Adrenal gland (tissue), 5 donors: ENCODE data around the gene CA5A.

Source experiments
- POLR2A ChIP-seq, 2 donors: fragments of 450-650 bp; IDR thresholded peaks; one replicate each; pipeline ENCODE4 v1.6.1; 2017; ENCODE audit warnings: antibody characterized with exemption in 2 of 2, mild to moderate bottlenecking in 2 of 2, moderate library complexity in 1 of 2
- TF ChIP-seq, protein P1 (sequence below), 6 experiments: fragments of 450-650 bp in 4 of 6; fragments of 200-600 bp in 2 of 6; sonication (generic) in 1 of 6; IDR thresholded peaks; 1 replicate in 5 of 6; 2 replicates in 1 of 6; pipeline versions ENCODE4 v1.5.1 to v1.8.0; 2016 to 2021; ENCODE audit warnings: antibody characterized with exemption in 6 of 6, mild to moderate bottlenecking in 2 of 6, moderate library complexity in 1 of 6
- donor health status: DM: no; HTN: no; CAD: no.

DNA sequence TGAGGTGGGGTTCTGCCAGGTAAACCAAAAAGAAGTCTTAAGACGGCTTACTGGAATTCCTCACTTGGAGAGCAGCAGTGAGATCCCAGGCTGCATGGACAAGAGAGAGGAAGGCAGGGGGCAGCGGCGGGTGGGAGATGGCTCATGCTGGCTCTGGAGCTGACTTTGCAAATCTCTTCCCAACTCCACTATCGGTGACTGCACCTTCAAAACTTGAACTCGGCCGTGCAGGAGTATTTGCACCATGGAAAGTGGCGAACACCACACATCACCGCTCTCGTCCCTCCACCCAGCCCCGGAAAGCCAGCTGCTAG, 16.7 kb downstream of the CA5A start:
- TF ChIP-seq, protein P1, sequence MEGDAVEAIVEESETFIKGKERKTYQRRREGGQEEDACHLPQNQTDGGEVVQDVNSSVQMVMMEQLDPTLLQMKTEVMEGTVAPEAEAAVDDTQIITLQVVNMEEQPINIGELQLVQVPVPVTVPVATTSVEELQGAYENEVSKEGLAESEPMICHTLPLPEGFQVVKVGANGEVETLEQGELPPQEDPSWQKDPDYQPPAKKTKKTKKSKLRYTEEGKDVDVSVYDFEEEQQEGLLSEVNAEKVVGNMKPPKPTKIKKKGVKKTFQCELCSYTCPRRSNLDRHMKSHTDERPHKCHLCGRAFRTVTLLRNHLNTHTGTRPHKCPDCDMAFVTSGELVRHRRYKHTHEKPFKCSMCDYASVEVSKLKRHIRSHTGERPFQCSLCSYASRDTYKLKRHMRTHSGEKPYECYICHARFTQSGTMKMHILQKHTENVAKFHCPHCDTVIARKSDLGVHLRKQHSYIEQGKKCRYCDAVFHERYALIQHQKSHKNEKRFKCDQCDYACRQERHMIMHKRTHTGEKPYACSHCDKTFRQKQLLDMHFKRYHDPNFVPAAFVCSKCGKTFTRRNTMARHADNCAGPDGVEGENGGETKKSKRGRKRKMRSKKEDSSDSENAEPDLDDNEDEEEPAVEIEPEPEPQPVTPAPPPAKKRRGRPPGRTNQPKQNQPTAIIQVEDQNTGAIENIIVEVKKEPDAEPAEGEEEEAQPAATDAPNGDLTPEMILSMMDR (IDR thresholded peaks at IDR 0.05): no peak
- no peak for TF ChIP-seq POLR2A (IDR thresholded peaks at IDR 0.05)
